Epithelial cell of esophagus (primary cell): ENCODE measurements around the gene DNASE2B.

ENCODE experiments used
- DNase-seq: peaks from one replicate; pipeline ENCODE4 v3.0.0; 2010; ENCODE audit warnings: low read depth
- H3K4me3 ChIP-seq: 2 replicates; pipeline ENCODE4 v1.5.1; 2011; ENCODE audit warnings: mild to moderate bottlenecking, low read length, control low read depth
- TF ChIP-seq, protein P1 (sequence below): IDR thresholded peaks from 2 replicates; pipeline ENCODE4 v1.5.1; 2011; ENCODE audit warnings: low read depth, mild to moderate bottlenecking, low read length, control low read depth, inconsistent platforms; ENCODE audit not compliant: insufficient read depth; ENCODE audit errors: missing control alignments

Gene DNASE2B

DNA sequence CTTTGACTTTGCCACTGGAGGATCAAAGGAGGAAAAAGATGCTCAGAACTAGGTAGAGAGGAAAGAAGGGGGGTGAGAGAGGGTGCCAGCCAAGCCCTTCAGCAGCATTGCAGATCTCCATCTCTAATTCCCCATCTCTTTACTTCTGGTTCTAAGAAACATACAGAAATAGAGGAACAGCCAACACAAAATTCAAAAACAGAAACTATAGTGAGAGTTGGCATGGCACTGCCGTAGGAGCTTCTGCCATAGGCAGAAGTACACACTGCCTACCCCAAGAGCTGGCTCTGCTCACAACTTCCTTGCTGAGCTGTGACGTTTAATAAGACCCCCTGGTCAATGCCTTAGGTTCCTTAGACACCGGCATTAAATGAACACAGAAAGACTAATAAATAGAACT, 54.2 kb downstream of the DNASE2B start:
- H3K4me3 ChIP-seq = no peak overlapping the region
- DNase-seq = no peak
- TF ChIP-seq, protein P1, sequence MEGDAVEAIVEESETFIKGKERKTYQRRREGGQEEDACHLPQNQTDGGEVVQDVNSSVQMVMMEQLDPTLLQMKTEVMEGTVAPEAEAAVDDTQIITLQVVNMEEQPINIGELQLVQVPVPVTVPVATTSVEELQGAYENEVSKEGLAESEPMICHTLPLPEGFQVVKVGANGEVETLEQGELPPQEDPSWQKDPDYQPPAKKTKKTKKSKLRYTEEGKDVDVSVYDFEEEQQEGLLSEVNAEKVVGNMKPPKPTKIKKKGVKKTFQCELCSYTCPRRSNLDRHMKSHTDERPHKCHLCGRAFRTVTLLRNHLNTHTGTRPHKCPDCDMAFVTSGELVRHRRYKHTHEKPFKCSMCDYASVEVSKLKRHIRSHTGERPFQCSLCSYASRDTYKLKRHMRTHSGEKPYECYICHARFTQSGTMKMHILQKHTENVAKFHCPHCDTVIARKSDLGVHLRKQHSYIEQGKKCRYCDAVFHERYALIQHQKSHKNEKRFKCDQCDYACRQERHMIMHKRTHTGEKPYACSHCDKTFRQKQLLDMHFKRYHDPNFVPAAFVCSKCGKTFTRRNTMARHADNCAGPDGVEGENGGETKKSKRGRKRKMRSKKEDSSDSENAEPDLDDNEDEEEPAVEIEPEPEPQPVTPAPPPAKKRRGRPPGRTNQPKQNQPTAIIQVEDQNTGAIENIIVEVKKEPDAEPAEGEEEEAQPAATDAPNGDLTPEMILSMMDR = no peak

DNA sequence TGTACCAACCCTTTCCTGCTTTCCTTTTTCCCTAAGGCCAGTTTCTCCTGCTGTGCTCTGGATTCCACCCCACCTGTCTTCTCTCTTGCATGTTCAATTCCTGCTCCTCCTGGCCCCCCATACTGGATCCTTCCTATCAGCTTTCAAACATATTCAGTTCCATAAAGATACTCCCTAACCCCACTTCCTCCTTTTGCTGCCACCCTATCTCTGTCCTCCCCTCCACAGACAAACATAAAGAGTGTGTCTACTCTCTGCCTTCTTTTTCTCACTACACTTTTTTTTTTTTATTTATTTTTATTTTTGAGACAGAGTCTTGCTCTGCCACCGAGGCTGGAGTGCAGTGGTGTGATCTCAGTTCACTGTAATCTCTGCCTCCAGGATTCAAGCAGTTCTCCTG, 63.8 kb downstream of the DNASE2B start:
- TF ChIP-seq, protein P1 = no peak
- no peak for DNase-seq
- no peak overlapping the region for H3K4me3 ChIP-seq
